COLO829 (cell line): ENCODE data around the gene GALNT12.

Experiments
- DNase-seq: peaks from one replicate; pipeline ENCODE4 v3.0.0; 2012; ENCODE audit warnings: low spot score

Gene GALNT12

DNA sequence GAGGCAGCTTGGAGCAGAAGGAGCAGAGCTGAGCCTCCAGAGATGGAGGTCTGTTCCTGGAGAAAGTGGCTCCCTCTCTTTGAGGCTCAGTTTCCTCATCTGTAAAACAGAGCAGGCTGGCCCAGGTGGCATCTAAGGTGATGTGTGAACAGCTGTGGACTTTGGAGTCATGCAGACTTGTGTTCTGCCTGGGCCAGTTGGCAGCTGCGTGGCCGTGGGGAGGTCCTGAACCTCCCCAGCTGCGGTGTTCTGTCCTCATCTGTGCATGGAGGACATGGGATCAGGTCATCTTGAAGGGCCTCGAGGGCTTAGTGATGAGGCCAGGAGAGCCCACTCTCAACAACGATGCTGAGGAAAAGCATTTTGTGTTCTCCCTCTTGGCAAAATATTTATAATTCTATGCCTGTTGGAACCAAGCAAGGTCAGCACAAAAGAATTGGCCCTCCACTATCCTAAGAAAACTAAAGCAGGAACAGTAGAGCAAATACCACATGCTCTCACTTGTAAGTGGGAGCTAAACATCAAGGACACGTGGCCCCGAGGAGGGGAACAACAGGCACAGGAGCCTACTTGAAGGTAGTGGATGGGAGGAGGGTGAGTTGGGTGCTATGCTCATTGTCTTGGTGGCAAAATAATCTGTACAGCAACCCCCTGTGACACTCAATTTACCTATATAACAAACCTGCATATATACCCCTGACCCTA, 73.0 kb downstream of the GALNT12 start:
- no peak for DNase-seq

DNA sequence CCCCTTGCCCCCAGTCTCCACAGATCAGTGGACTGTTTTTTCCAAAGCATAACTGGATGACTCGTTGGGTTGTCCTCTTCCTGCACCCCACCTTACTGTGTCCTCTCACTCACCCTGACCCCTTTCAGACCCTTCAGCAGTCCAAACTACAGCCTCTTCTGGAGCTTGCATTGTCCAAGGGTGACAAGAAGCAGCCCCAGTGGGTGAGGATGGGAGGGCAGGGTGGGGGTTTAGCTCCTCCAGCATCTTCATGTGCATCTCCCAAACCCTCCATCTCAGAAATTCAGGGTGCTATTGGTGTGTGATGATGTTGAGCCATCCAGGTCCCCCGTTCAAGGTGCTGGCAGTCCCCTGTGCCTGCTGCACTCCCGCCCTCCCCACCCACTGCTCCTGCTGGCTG, 73.9 kb downstream of the GALNT12 start:
- DNase-seq: no peak

DNA sequence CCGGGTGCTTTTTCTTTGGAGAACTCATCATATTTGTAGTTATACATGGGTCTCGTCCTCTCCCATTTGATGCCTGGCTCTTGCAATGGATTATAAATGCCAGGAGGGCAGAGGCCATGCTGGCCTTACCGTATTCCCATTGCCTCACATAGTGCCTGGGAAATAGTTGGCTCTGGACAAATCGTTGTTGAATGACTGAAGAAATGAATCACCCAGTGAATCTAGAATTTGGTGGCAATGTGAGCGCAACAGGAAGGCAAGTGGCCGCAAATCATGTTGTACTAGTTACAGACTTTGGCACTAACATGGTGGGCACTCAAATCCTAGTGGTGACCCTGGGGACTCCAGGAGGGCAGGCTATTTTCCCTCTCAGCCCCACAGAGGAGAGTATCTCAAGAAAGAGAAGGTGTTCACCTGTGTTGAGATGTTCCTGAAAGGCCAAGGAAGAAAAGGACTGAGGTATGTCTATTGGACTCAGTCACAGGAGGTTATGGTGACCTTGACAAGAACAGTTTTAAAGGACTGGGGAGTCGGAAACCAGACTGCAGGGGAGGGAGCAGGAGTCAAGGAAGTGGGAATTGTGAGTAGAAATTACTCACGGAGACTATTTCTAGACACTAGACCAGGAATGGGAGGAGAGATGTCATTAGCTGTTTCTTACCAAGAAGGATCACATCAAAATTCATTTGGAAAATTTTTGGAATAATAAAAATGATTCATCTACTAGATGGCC, 74.5 kb downstream of the GALNT12 start:
- no peak for DNase-seq

DNA sequence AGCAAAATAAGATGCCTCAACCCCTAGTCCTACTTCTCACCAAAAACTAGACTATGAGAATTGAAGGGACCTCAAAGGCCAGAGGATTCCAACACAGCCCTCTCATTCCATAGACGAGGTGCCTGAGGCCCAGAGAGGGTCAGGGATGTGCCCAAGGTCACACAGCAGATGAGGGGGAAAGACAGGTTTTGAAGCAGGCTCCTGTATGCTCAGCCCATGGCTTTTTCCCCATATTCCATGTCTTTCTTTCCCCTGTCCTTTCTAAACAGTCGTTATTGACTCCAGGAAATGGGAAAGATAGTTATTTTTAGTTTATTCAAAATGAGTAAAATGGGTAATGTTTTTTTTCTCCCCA, 75.1 kb downstream of the GALNT12 start:
- no peak for DNase-seq

DNA sequence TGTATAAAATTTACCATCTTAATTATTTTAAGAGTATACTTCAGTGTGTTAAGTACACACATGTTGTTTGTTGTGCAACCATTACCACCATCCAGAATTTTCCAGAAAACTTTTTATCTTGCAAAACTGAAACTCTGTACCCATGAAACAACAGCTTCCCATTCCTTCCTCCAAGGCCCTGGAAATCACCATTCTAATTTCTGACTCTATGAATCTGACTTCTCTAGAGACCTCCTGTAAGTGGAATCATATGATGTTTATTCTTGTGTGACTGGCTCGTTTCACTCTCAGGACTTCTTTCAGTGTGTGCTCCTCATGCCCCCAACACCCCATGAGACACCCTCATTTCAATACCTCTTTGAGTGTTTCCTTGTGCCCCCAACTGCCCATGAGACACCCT, 75.8 kb downstream of the GALNT12 start:
- DNase-seq: no peak

DNA sequence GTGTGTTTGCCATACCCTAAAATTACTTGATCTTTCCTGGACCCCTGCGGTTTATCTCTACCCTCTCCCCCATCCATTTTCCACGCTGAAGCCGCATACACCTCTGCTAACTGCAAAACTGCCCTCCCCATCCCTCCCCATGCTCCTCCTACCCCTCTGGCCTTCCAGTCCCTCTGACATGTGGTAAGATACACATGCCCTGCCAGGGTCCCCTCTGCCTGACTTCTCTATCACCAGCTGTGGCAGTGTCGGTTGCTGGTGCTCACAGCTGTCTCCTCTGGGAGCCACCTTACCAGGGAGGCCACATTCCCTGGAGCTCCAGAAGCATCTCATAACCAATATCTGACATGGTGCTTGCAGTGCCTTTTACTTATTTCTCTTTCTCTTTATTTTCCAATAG, 77.4 kb downstream of the GALNT12 start:
- DNase-seq: no peak

DNA sequence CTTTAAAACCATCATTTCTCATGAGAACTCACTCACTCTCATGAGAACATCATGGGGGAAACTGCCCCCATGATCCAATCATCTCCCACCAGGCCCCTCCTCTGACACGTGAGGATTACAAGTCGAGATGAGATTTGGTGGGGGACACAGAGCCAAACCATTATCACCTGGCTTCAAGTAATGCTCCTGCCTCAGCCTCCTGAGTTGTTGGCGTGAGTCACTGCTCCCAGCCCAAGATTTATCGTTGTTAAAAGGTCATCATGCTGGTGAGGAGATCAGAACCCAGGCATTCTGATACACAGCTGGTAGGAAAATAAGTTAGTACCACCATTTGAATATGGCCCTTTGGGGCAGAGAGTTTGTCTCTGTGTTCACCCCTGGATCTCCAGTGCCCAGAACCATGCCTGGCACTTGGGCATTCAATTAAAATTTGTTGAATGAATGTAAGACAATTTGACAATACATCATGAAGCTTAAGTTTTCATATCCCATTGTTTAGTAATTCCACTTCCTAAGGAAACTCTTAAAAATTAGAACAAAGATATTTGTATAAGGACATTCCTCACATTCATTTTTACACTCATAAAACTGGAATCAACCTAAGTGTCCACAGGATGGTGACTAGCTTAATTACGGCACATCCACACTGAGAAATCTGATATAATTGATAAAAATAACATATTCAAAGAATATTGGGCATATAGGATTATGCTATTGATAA, 78.3 kb downstream of the GALNT12 start:
- no peak for DNase-seq

DNA sequence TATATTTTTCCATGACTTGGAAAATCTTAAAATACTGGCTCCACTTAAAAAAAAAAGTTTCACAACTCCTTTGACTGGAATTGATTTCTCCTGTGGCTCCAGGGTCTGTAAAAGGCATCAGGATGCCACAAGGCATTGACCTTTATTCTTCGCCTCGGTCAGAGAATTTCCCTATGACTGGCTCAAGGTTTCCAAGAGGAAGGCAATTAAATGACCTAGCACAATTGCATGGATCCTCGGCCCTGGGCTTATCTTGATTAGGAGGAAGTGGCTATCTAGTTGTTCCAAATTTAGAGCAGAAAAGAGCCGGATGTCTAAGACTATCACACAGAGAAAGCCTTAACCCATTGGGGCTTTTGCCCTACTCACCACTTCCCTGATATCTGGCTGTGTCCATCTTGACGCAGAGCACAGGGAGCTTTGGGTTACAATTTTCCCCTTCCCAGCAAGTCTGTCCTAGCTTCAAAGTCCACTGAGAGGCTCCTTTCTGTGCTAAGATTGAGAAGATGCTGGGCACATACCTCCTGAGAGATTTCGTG, 79.3 kb downstream of the GALNT12 start:
- peak; percentile 27 for DNase-seq

DNA sequence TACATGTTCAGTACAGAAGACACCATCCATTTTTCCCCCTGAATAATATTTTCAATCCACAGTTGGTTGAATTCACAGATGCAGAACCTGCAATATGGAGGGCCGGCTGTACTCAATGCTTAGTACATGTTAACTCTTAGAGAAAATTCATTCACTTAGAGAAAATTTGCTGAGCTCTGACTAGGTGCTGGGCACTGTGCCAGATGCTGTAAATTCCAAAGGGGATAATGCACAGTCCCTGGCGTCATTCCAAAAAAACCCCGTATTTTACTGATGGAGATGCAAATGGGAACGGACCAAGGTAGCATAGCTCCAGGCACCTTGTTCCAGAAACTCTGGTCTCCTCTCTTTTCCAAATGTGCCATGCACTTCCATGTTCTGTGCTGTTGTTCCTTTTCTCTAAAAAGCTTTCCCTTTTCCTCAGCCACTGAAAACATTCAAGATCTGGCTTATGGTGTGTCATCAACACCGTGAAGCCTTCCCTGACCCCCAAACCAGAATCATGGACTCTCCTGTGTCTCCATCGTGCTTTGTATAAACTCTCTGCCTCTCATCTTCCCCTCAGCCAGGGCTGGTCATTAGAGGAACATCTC, 80.5 kb downstream of the GALNT12 start:
- DNase-seq: no peak

DNA sequence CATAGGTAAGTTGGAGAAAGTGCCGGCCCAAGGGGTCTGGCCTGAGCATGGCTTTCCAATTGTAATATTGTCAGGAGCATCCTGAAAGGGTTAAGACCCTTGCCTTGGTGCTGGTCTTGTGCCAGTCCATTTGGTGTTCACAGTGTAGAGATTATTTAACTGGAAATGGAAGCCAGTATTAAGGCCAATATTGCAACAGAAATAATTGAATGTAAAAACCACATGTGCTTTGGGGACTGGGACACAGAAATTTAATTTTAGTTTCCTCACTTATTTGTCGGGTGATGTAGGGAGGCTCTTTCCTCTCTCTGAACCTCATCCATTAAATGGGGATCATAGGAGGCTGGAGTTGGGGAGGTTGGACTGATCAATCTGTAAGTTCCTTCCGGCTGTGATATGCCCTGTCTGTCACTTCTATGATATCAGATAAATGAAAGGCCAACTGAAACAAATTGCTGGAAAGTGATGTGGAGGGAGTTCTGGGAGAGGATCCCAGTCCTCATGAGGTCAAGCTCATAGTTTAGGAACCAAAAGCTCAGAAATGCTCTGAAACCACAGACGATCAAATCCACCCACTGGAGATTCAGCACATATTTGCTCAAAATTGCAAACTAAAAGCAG, 81.4 kb downstream of the GALNT12 start:
- no peak for DNase-seq

DNA sequence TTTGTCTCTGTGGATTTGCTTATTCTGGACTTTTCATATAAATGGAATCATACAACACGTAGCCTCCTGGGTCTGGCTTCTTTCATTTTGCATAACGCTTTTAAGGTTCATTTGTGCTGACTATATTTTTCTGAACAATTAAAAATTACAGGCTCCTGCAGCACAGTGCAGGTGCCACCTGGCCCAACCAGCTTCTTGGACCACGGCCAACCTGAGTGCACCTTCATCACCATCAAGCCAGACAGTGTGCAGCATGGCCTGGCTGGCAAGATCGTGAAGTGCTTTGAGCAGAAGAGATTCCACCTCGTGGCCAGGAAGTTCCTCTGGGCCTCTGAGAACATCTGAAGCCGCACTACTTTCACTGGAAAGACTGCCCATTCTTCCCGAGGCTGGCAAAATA, 82.8 kb downstream of the GALNT12 start:
- no peak for DNase-seq

DNA sequence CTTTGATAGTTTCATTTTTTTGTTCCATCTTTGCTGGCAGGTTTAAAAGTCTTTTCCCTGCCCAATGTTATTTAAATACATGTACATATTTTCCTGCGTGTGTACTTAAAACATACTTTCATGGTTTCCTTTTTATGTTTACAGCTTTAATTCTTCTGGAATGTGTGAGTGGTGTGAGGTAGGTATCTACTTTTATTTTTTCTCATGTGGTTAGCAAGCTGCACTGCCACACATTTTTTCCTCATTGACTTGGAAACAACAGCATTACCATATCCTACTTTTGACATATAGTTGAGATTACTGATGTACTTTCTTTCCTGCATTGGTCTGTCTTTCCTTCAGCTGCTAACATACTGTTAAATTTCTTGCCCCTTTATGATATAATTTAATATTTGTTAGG, 84.8 kb downstream of the GALNT12 start:
- DNase-seq: no peak

DNA sequence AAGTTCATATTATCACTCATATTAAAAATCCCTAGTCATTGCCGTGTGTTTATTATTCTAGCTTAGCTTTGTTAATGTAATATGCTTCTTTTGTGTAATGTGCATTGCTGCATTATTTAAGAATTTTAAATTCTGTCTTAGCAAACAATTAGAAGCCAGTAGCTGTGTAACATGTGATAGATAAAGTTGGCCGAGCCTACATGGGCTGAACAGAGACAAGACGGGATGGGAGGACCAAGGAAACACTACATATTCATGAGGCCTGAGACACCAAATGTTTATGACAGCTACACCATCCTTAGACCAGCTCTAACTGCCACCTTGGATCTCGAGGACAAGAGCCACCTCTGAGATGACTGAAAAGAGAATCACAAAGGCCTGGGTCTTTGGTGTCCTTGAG, 85.2 kb downstream of the GALNT12 start:
- no peak for DNase-seq

DNA sequence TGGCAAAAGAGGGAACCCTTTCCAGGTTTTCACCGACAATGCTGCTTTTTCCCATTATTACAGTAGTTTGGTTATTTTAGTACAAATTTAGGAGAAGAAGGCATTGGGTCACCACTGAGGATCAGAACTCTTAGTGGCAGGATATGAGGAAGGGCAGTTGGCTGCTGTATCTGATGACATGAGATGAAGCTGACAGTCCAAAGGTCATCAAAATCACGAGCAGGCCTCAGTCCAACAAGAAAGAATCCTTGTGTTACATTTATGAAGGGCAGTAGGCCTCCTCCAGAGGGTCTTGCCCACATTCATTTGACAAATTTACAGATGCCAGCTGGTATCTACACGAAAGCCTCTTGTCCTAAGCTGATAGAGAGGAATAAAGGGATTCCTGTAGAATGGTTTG, 86.7 kb downstream of the GALNT12 start:
- DNase-seq: no peak

DNA sequence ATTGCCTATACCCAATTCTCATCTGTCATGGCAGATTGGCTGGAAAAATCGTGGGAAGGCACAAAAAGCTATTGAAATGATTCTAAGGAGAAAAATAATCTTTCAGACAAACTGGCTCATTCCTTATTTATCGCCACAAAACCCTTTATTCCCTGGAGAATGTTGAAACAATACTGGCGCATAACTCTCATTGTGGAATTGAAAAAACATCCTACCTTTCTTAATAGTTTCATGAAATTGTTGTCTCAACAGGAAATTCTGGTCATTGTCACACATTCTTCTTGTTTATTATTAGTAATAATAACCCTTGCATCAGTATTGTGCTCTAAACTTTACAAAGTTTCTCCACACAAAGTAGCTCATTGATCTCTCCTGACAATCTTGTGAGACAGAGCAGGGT, 87.3 kb downstream of the GALNT12 start:
- no peak for DNase-seq

DNA sequence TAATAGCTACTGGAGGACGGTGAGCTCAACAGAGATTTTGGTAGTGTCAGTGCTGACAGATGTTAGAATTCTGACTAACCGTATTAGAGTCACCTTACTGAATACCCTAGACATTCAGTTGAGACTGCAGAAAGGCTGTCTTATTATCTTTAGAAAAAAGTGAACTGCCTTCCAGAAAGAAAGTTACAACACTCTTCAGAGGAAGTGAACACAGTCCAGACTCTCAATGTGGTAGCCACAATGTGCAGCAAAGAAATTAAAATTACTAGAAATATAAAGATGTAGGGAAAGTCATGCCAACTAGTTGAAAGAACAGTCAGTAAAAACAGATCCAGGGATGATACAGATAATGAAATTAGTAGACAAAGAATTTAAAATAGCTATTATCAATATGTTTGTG, 89.2 kb downstream of the GALNT12 start:
- DNase-seq: no peak

DNA sequence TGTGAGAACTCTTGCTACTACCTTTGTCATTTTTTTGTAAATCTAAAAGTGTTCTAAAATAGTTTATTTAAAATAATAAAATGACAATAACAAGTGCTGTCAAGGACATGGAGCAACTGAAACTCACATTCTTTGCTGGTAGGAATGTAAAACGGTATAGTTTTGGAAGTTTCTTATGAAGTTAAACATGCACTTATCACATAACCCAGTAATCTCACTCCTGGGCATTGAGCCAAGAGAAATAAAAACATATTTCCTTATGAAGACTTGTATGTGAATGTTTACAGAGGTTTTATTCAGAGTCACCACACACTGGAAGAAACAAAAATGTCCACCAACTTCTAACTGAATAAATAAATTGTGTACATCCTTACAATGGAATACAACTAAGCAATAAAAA, 90.3 kb downstream of the GALNT12 start:
- no peak for DNase-seq

DNA sequence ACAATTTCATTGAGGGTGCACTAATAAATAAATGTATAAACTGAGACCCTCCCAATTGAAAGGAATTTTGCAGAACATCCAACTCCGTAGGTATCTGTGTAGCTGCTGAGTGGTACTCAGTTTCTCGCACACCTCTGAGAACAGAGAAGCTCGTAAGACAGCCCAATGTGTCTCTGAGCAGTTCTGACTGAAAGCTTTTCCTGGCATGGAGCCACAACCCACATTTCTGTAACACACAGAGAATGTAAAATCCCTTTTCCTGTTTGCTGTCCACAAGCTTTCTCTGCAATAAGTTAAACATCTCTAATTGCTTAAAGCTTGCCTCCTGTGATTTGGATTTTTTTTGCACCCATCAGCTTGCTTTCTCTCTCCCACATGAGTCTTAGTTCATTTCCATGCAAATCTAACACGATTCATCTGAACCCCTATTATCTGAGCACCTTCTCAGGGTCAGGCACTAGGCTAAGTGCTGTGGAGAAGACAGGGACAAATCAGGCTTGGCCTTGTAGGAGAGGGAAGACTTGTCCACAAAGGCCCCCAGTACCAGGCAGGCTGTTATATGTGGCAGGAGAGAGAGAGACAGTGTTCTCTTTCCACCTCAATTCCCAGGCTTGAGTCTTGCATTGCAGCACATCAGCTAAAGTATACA, 92.1 kb downstream of the GALNT12 start:
- DNase-seq: no peak
